NCI-H128 (cell line): Measurements from ENCODE around the gene TXNIP.

Source experiments
- DNase-seq: peaks from one replicate; lab custom pipeline; 2025; ENCODE audit not compliant: unreplicated experiment; lab: John Stamatoyannopoulos, UW

The TXNIP gene

GRCh38 chr1:146012703-146013558 is 16.6 kb upstream of the TXNIP start:
- DNase-seq = peak; percentile 30

- no peak for DNase-seq
These were observed 13.9 kb upstream of the TXNIP start for GRCh38 chr1:146010126-146010738.

GRCh38 chr1:146007489-146008133 is 11.2 kb upstream of the TXNIP start:
- DNase-seq = no peak

- DNase-seq = no peak
These were observed 5.3 kb upstream of the TXNIP start for GRCh38 chr1:146001709-146002108.

- no peak for DNase-seq
These were observed 3.1 kb upstream of the TXNIP start for GRCh38 chr1:145999321-146000024.

GRCh38 chr1:145997718-145998023 is 1.3 kb upstream of the TXNIP start:
- no peak for DNase-seq

GRCh38 chr1:145997016-145997717 is 788 bp upstream of the TXNIP start:
- DNase-seq = no peak

- no peak for DNase-seq
These were observed 381 bp downstream of the TXNIP start for GRCh38 chr1:145995964-145996432.

GRCh38 chr1:145995148-145995881 is 1.1 kb downstream of the TXNIP start:
- no peak for DNase-seq

GRCh38 chr1:145994391-145995120 is 1.8 kb downstream of the TXNIP start:
- DNase-seq = no peak

- no peak for DNase-seq
These were observed 2.6 kb downstream of the TXNIP start for GRCh38 chr1:145993618-145994390.

- DNase-seq = no peak
These were observed 3.3 kb downstream of the TXNIP start for GRCh38 chr1:145992958-145993617.

GRCh38 chr1:145992502-145992936 is 3.9 kb downstream of the TXNIP start:
- DNase-seq = no peak

GRCh38 chr1:145991735-145992412 is 4.5 kb downstream of the TXNIP start:
- no peak for DNase-seq

GRCh38 chr1:145990249-145990855 is 6.0 kb downstream of the TXNIP start:
- no peak for DNase-seq

GRCh38 chr1:145988773-145989172 is 7.6 kb downstream of the TXNIP start:
- no peak for DNase-seq

- no peak for DNase-seq
These were observed 8.5 kb downstream of the TXNIP start for GRCh38 chr1:145987926-145988325.
